Mesangial cell (primary cell): ENCODE results near the gene MTX1. TPM values are rescaled to one million over a fixed set of nuclear protein-coding genes. Genes with fewer than 3 reads are reported as not detected.

ENCODE experiments used
- total RNA-seq: library from RNA; depleted of rRNA; stranded (reverse); fragments of >200 nt; gene quantifications from 2 replicates; pipeline ENCODE4 v1.2.3, GENCODE V29; 2015

MTX1 gene
- 113 and 146 TPM in 2 replicates for total RNA-seq

GRCh38 chr1:155208541-155209311 is at the start of gene MTX1:
MTX1 (plus strand) TSS chr1:155208695; CDS start chr1:155208805, 110 bp downstream.

DNA sequence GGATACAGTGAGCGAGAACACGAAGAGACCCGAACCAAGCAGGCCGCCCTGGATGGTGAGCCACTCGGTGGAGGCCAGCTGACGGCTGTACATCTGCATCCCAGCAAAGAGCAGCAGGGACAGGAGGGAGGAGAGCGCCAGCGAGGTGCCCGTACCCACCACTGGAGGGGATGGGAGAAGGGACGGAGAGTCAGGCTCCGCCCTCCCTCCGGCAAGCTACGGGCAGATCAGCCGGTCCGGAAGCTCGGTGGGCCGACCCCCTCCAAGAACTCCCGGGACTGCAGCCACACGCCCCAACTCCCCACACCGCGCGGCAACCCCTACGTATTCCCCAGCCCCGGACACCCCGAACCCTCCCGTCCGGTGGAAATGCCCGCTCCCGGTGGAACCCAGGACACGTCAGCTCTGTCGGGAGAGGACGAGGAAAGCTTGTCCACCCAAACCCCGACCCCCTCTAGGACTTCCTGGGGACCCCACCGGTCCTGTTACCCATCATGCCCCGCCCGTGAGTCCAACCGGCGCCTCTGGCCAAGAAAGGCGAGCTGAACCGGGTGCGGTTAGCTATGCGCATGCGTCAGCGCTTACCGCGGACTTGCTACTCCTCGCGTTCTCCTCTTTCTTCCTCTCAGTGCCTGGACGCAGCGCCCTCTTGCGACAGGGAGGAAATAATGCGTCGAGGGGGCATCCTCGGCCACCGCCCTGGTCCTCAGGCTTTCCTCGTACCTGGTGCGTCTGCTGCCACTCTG is 35.6 kb upstream of the MTX1 start, which contains the start of gene KRTCAP2:
Gene KRTCAP2 (minus strand): TSS at position 573 of the 746 bp plus-strand sequence. CDS start 80 bp downstream, at position 493.

DNA sequence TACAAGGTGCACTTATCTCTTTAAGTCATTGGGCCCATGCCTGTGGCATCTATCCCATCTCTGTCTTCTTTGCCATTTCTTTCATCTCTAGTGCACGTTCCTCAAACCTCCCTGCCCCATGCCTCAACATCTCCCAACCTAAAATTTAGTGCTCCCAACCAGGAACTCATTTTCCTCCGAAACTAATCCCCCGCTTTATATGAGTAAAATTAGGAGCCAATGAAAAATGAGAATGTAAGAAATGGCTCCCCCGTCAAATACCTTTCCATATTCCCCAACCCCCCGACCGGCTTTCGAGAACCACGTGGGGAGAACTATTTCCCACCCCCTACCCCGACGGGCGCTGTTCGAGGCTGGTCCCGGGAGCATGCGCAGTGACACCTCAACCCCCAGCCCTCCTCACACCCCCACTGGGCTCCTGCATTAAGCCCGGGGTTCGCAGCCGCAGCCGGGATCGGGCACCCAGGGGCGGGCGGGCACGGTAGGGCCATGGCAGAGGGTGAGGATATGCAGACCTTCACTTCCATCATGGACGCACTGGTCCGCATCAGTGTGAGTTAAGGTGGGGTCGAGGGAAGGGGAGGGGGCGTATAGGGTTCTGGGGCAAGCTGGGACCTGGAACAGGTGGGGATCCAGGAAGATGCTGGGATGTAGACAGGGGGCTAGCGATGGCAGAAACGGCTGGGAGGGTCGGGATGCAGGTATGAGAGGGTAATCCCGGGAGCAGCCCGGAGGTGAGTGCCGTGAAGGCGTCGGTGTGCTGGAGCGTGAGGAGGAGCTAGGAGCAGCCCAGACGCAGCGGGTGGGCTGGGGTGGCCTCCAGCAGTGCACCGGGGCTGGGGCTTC is 34.8 kb upstream of the MTX1 start, which contains the start of gene TRIM46:
Gene TRIM46 (plus strand): TSS at position 372 of the 846 bp plus-strand sequence. CDS start 118 bp downstream, at position 490.

GRCh38 chr1:155207806-155208540 is 522 bp upstream of the MTX1 start, which contains the start of gene THBS3:
THBS3 (minus strand) TSS chr1:155207897; CDS start chr1:155207876, 21 bp downstream.

DNA sequence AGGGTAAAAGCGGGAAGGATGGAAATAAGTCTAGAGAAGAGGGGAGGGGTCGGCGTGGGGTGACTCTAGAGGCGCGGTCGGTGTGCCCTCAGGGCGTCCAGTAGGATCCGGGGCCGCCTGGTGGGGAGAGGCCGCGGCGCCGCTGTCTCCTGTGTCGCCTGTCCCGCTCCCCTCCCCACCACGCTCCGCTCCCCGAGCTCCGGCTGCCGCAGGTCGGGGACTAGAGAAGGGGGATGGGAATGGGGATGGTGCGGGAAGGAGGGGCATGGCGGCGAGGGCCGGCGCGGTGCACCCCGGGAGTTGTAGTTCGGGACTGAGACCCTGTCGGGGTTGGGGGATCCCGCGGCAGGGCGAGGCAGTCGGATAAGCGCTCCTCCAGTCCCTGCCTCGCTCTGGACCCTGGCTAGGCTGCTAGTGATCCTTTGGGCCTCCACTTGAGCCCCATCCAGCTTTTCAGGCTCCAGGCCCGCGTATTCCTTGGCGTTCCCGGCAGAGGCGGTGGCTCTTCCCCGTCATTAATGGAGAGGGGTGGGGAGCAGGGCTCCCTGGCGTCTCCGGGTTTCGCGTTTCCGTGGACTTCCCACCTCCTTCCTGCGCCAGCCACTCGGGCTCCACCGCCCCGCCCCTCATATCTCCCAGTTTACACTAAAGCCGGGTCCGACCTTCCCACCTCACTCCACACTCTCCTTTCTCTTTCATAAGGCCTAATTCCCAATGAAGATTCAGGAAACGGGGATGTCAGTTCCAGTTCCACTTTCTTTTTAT is 46.9 kb downstream of the MTX1 start, which contains the start of gene ENTREP3:
Gene ENTREP3 (minus strand): TSS at position 241 of the 765 bp plus-strand sequence. CDS start 606 bp downstream, outside the sequence.

GRCh38 chr1:155261852-155262673 is 53.6 kb downstream of the MTX1 start, which contains the start of gene SCAMP3:
SCAMP3 (minus strand) TSS chr1:155262360; CDS start chr1:155262151, 209 bp downstream.

Other genes starting within 250 kb of the MTX1 start
- 21.0 and 27.5 TPM in 2 replicates for gene PYGO2, start 246.9 kb upstream of the MTX1 start, total RNA-seq
- 197 and 225 TPM in 2 replicates for gene SHC1, start 237.9 kb upstream of the MTX1 start, total RNA-seq
- 35.0 and 288 TPM in 2 replicates for gene CKS1B, start 234.0 kb upstream of the MTX1 start, total RNA-seq
- gene FLAD1, start 225.4 kb upstream of the MTX1 start, total RNA-seq, result 39.6 and 50.0 TPM in 2 replicates
- 0.89 TPM in 1 of 2 replicates, not detected in the other for gene LENEP, start 215.1 kb upstream of the MTX1 start, total RNA-seq
- 19.1 and 23.5 TPM in 2 replicates for gene ZBTB7B, start 205.9 kb upstream of the MTX1 start, total RNA-seq
- gene DCST2, start 174.9 kb upstream of the MTX1 start, total RNA-seq, result 0.13 TPM in 1 of 2 replicates, not detected in the other
- not detected in 2 replicates for gene DCST1, start 174.9 kb upstream of the MTX1 start, total RNA-seq
- 116 and 227 TPM in 2 replicates for gene ADAM15, start 157.4 kb upstream of the MTX1 start, total RNA-seq
- 13.5 and 17.6 TPM in 2 replicates for gene EFNA4, start 145.0 kb upstream of the MTX1 start, total RNA-seq
- 0.98 and 4.3 TPM in 2 replicates for gene EFNA3, start 129.9 kb upstream of the MTX1 start, total RNA-seq
- gene EFNA1, start 80.8 kb upstream of the MTX1 start, total RNA-seq, result 10.6 and 41.1 TPM in 2 replicates
- 42.0 and 45.3 TPM in 2 replicates for gene SLC50A1, start 72.8 kb upstream of the MTX1 start, total RNA-seq
- 65.3 and 79.0 TPM in 2 replicates for gene DPM3, start 68.2 kb upstream of the MTX1 start, total RNA-seq
- gene KRTCAP2, start 35.4 kb upstream of the MTX1 start, total RNA-seq, result 239 and 262 TPM in 2 replicates
- gene TRIM46, start 34.8 kb upstream of the MTX1 start, total RNA-seq, result 6.0 and 11.2 TPM in 2 replicates
- gene THBS3, start 798 bp upstream of the MTX1 start, total RNA-seq, result 10.3 and 67.4 TPM in 2 replicates
- 28.8 and 35.4 TPM in 2 replicates for gene ENTREP3, start 46.8 kb downstream of the MTX1 start, total RNA-seq
- gene SCAMP3, start 53.7 kb downstream of the MTX1 start, total RNA-seq, result 116 and 121 TPM in 2 replicates
- 20.0 and 23.3 TPM in 2 replicates for gene CLK2, start 64.8 kb downstream of the MTX1 start, total RNA-seq
- 2.1 and 2.4 TPM in 2 replicates for gene HCN3, start 68.8 kb downstream of the MTX1 start, total RNA-seq
- gene PKLR, start 92.7 kb downstream of the MTX1 start, total RNA-seq, result not detected in 2 replicates
- 148 and 342 TPM in 2 replicates for gene FDPS, start 100.2 kb downstream of the MTX1 start, total RNA-seq
- 36.0 and 56.4 TPM in 2 replicates for gene RUSC1, start 112.2 kb downstream of the MTX1 start, total RNA-seq